Activated CD4-positive, alpha-beta T cell treated with anti-CD3 and anti-CD28 coated beads, Interleukin-2, amount 50 U/mL, for 16 hours (primary cell): Measurements from ENCODE around the gene KCNQ5.

Experiments used
- DNase-seq: peaks from one replicate; pipeline ENCODE4 v3.0.0-alpha.2; 2020

Gene KCNQ5

DNA sequence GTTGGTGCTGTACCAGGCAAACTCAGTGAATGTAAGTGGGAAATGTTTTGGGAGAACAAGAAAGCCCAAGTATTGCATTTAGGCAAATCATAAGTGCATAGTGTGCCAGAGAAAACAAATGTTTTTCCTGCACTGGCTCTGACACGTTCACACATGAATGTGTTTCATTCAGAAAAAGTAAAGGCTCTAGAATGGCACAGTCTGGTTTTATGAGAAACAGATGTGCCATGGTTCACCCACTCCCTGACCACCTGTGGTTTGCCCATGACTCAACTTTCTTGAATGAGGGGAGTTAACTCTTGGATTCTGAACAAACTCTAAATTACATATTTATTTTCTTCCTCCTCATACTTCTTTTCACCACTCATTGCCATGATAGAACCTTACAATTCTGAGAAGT is 126.9 kb downstream of the KCNQ5 start:
- peak; percentile 20 for DNase-seq

- DNase-seq = no peak
Observed at GRCh38 chr6:72755752-72756151, 133.9 kb downstream of the KCNQ5 start.

DNA sequence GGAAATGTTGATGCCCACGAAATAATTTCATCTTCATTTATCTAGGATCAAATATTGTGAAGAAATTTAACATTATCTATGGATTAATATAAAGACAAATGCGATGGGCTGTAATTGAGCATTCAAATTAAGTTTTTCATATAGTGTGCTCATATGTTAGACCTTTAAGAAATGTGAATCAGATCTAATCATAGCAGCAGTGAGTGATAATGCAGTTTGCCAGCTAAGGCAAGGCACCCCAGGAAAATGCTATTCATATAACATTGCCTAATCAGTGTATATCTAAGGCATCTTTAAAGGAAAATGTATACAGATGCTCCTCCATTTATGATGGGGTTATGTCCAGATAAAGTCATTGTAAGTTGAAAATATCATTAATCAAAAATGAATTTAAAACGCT is 135.2 kb downstream of the KCNQ5 start:
- DNase-seq = no peak

GRCh38 chr6:72757926-72758325 is 136.1 kb downstream of the KCNQ5 start:
- no peak for DNase-seq

DNA sequence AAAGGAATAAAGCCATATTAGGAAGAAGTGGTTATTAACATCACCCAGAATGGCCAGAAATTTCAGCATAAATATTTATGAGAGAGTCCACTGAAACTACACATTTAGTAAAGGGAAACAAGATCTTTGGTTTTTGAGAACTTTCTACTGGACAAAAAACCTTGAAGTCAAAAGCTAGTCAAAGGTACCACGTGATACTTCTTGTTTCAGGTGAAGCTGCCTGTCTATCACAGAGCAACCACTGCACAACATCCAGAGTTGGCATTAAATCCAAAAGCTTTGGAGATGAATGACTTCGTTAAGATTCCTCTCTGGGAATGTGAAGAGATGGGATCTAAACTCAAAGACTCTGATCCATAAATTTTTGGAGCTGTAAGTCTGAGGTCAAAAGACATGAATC is 137.0 kb downstream of the KCNQ5 start:
- DNase-seq = no peak

DNA sequence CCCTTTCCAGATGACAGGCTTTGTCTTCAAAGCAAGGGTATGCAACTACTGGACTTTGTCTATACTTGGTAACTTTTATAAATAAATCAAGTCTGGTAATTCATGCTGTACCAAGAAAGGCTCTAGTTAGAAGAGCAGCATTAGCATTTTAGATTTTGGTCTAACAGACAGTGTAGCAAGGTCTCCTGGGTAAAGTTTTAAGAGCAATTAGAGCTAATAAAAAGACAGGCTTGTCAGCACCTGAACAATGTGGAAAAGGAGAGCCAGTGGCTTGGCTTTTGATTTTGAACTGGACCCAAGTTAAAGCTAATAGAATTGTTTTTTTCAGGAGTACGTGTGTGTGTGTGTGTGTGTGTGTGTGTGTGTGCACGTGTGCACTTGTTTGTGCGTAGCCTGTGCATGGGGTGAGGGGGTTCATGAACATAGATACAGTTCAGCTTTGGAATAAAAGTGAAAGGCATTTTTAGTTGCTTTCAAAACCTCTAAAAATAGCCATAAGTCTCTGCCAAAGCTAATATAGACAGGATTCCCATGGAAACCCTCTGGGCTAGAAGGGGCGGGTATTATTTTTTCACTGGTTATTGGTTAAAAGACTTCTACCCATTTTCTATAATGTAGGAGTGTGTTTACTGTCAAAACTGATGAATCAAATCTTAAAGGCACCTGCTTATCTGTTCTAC is 138.4 kb downstream of the KCNQ5 start:
- DNase-seq = no peak

DNA sequence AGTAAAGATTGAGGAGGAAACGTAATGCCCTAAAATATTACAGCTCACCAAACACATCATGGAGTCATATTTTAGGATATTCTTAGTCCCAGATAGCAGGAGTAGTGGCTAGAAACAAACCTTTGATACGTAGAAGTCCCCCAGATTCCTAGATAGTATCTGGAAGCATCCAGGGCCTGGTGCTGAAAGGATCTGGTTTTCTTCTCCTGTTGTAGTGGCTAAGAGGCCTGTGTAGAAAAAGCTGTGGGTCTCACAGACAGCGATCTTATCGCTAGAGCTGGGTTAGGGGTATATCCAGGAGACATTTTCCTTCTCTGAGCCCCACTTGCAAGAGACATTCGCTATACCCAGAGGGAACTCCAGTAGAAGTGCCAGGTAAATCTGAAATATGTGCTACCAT is 139.9 kb downstream of the KCNQ5 start:
- DNase-seq = no peak

GRCh38 chr6:72769459-72770125 is 147.7 kb downstream of the KCNQ5 start:
- DNase-seq = no peak

DNA sequence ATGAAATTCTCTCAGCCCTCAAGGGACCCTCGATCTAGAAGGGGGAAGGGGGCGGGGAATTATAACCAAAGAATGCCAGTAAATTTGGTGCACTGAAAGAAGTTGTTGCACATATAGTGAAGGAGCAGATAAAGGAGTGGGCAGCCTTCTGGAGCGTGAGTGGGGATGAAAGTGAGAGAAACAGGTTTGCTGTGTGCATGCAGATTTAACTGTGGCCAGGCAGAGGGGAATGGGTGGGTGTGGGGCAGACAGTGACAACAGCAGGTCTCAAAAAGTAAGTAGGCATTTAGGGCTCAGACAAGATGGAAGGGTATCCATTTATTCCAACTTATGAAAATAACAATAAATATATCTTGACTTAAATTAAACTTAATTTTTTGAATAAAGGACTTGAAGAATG is 149.1 kb downstream of the KCNQ5 start:
- no peak for DNase-seq

DNA sequence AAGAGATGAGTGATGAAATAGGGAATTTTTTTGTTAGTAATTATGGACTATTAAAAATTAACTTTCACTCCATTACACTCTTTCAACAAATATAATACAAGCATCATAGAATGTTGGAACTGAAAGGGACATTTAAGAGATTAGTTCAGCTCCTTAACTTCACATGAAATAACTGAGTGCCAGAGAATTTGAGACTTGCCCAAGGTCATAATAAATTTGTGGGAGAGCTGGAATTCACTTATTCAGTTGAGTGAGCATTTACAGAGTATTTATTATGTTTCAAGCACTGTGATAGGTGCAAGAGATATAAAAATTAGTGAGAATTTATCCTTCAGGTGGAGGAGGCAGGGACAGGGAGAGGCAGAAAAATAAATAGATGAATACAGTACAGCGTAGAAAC is 154.6 kb downstream of the KCNQ5 start:
- no peak for DNase-seq

DNA sequence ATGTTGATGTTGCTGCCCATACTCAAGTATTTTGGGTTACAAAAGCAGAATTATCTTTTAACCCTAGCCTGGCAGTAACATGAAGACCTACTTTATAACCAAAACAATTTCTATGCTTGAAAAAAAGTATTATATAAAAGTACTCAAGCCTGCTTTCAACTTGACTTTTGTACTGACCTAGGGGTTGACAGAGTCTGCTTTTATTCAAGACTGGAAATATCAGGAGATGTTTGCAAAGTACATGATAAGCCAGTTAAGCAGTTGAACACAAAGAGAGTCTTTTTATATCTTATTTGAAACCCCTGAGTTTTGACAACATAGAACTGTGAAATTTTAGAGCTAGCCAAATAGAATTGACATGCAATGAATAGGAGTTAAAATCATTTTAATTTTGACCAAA is 159.8 kb downstream of the KCNQ5 start:
- DNase-seq = no peak

GRCh38 chr6:72783035-72783434 is 161.2 kb downstream of the KCNQ5 start:
- DNase-seq = no peak

GRCh38 chr6:72783666-72784065 is 161.8 kb downstream of the KCNQ5 start:
- no peak for DNase-seq

DNA sequence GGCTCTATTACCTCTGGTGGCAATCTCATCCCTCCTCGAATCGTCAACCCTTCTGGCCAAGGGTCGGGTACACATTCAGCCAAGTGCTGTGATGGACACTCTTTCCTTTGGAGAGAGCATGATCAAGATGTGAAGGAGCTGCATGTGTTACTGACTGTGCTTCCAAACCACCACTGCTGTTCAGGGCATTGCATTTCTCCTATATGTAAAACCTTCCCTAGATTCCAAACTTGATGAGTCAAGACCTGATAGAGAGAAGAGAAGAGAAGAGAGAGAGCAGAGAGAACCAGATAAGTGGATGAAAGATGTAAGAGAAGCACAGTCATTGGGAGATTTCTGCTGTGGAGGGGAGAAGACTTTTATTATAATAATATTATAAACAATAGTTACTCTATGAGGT is 162.2 kb downstream of the KCNQ5 start:
- no peak for DNase-seq

DNA sequence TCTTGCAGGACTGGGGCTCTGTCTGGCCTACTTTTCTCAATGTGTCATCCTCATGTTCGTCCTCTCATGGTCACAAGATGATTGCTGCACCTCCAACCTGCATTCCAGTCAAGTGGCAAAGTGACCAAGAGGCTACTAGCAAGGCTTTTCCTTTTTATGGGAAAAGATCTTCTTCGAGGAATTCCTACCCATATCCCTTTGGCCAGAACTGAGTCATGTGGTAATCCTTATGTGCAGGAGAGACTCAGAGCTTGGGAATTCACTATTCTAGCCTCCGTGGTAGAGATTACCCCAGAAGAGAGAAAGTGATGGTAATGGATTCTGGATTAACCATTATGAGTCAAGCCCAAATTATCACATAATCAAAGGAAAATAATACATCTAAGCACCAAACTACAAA is 162.7 kb downstream of the KCNQ5 start:
- DNase-seq = no peak

DNA sequence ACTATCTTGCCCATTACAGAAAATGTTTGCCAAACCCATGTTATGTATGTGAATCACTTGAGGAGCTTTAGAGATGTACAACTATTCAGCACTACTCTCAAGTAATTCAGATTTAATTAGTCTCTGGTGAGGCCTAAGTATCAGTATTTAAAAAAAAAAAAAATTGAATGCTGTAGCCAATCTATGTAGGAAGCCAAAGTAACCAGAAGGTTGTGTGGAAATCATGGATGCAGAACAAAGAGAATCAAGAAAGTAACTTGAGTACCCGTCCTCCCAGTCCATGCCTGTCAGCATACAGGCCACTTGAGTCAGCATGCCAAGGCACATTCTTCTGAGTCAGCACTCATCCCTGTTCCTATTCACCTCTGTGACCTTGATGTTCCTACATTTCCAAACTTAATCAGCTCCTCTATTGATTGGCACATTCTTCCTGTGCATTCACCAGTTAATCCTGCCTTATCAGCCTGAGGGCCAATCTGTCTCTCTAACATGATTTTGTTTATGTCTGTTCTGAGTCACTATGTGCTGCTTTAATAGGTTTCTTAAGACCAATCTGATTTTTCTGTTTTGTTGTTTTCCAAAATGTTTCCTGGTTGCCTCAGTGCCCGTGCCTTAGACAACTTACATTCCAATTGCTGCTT is 165.6 kb downstream of the KCNQ5 start:
- no peak for DNase-seq

GRCh38 chr6:72788188-72788587 is 166.3 kb downstream of the KCNQ5 start:
- no peak for DNase-seq

GRCh38 chr6:72789145-72789544 is 167.3 kb downstream of the KCNQ5 start:
- no peak for DNase-seq

DNA sequence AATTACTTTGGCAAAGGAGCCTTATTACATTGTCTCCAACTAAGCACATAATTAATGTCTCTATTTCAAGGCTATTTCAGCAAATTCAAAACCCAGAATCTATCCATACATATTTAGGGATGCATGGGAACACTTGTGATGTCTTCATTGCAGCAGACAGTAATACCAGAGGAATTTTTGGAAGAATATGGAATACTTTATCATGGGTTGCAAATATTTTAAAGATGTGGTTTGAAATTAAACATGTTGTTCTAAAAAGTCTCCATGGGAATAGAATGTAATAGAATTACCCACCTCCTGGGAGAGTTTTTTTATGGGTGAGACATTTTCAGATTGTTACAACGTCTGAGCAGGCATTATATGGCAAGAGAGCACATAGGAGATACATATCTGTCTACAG is 170.8 kb downstream of the KCNQ5 start:
- DNase-seq = no peak

GRCh38 chr6:72793641-72794395 is 172.0 kb downstream of the KCNQ5 start:
- no peak for DNase-seq

- no peak for DNase-seq
Observed at GRCh38 chr6:72798196-72798595, 176.3 kb downstream of the KCNQ5 start.

DNA sequence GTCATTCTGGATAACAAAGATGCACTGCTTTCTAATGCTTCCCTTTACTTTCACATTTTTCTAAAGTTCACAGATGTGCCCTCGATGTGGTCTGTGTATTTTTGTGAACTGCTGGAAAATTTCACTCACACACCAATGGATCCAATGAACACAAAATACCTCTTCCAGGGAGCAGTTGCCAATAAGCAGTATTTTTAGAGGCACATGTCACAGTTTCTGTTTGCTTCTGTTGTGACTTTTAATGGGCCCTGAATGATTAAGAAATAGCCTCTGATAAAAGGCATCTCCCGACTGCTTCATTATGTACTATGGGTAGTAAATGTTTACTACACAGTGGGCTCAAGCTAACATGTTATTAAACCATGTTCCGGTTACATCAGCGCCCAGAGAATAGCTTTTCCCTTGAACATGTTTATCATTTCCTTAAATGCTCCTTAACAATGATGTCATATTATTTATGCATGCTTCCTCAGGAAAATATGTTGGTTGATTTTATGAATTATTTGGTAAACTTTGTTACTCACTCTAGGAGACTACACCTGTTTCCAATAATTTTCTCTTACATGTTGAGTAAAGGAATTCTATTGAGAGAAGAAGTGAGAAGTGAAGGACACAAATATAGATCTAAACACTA is 188.0 kb downstream of the KCNQ5 start:
- no peak for DNase-seq

DNA sequence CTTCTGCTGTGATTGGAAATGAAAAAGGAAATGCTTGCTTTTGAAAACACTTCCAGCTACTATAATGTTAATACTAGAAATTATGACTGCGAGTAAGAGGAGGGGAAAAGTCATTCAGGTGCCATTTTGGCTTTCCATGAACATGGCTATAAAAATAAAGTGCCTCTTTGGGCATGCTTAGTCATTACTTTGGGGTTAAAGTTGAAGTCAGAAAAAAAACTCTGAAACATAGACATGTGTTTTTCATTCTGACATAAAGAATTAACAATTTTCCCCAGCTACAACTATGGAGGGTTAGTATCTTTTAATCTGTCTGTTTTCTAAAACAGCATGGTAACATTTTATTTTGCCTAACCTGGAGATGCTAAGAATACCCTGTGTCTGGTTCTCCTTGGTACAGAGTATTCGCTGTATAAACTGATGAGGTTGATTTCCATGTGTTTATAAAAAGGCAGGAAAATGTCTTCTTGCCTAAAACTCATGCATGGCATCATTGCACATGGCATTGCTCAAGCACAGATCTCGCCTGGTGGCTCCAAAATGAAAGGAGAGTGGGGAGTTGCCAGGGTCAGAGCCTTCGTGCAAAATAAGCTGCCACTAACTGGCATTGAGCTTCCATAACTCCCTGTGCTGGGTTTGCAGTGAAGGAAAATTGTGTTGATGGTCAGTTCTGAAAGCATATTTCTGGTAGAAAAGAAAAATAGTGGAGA is 188.9 kb downstream of the KCNQ5 start:
- no peak for DNase-seq
